Peyer's patch (tissue), 4 donors: ENCODE results near the gene ARMH4.

ENCODE experiments used
- CTCF ChIP-seq, 6 experiments: fragments of 450-650 bp in 4 of 6; fragments of 200-600 bp in 2 of 6; sonication (generic) in 1 of 6; IDR thresholded peaks; one replicate each; pipeline ENCODE4 v1.5.1; 2017 to 2019; ENCODE audit warnings: antibody characterized with exemption in 6 of 6, mild to moderate bottlenecking in 3 of 6, moderate library complexity in 1 of 6
- POLR2A ChIP-seq, 2 donors: fragments of 450-650 bp; IDR thresholded peaks; one replicate each; pipeline ENCODE4 v1.5.1; 2017; ENCODE audit warnings: antibody characterized with exemption in 2 of 2, mild to moderate bottlenecking in 2 of 2, moderate library complexity in 2 of 2

GRCh38 chr14:58151133-58152013, 640 bp downstream of the ARMH4 start:
- TF ChIP-seq CTCF (IDR thresholded peaks at IDR 0.05) (no peak), POLR2A (IDR thresholded peaks at IDR 0.05) (no peak)
